Upper lobe of left lung (tissue), 4 donors: ENCODE data around the gene LOX.

Experiments used
- EP300 ChIP-seq, 4 donors: sonication (generic); formaldehyde crosslinking; IDR thresholded peaks; one replicate each; pipeline ENCODE4 v1.5.1; 2017; ENCODE audit warnings: antibody characterized with exemption in 4 of 4, control low read depth in 2 of 4
- POLR2A ChIP-seq, 4 donors: fragments of 450-650 bp; IDR thresholded peaks; one replicate each; pipeline ENCODE4 v1.5.1; 2016 to 2017; ENCODE audit warnings: antibody characterized with exemption in 4 of 4, mild to moderate bottlenecking in 2 of 4
- POLR2AphosphoS5 ChIP-seq, 2 donors: sonication (generic); formaldehyde crosslinking; IDR thresholded peaks; one replicate each; pipeline ENCODE4 v1.5.1; 2017; ENCODE audit warnings: antibody characterized with exemption in 2 of 2
- TF ChIP-seq, protein P1 (sequence below), 6 experiments: fragments of 450-650 bp in 4 of 6; fragments of 200-600 bp in 2 of 6; sonication (generic) in 2 of 6; IDR thresholded peaks; one replicate each; pipeline ENCODE4 v1.5.1; 2016 to 2019; ENCODE audit warnings: antibody characterized with exemption in 6 of 6

- no peak for TF ChIP-seq POLR2A (IDR thresholded peaks at IDR 0.05)
- TF ChIP-seq POLR2AphosphoS5 (IDR thresholded peaks at IDR 0.05): no peak
- TF ChIP-seq, protein P1, sequence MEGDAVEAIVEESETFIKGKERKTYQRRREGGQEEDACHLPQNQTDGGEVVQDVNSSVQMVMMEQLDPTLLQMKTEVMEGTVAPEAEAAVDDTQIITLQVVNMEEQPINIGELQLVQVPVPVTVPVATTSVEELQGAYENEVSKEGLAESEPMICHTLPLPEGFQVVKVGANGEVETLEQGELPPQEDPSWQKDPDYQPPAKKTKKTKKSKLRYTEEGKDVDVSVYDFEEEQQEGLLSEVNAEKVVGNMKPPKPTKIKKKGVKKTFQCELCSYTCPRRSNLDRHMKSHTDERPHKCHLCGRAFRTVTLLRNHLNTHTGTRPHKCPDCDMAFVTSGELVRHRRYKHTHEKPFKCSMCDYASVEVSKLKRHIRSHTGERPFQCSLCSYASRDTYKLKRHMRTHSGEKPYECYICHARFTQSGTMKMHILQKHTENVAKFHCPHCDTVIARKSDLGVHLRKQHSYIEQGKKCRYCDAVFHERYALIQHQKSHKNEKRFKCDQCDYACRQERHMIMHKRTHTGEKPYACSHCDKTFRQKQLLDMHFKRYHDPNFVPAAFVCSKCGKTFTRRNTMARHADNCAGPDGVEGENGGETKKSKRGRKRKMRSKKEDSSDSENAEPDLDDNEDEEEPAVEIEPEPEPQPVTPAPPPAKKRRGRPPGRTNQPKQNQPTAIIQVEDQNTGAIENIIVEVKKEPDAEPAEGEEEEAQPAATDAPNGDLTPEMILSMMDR (IDR thresholded peaks at IDR 0.05): no peak
- no peak for TF ChIP-seq EP300 (IDR thresholded peaks at IDR 0.05)
These were observed 41.7 kb downstream of the LOX start for GRCh38 chr5:122036326-122036725.
